Ishikawa (cell line): ENCODE measurements around the gene KCNK5.

Experiments
- CEBPB ChIP-seq: IDR thresholded peaks from 2 replicates; pipeline ENCODE4 v1.6.1; 2012
- CREB1 ChIP-seq: IDR thresholded peaks from 2 replicates; pipeline ENCODE4 v1.6.1; 2012; ENCODE audit warnings: low read depth
- EGR1 ChIP-seq: IDR thresholded peaks from 2 replicates; pipeline ENCODE4 v1.6.1; 2012
- EP300 ChIP-seq: IDR thresholded peaks from 2 replicates; pipeline ENCODE4 v1.6.1; 2012; ENCODE audit warnings: borderline replicate concordance
- FOXM1 ChIP-seq: IDR thresholded peaks from 2 replicates; pipeline ENCODE4 v1.6.1; 2012; ENCODE audit warnings: low read depth, borderline replicate concordance
- MAX ChIP-seq: IDR thresholded peaks from 2 replicates; pipeline ENCODE4 v1.6.1; 2012
- NFIC ChIP-seq: IDR thresholded peaks from 2 replicates; pipeline ENCODE4 v1.6.1; 2012
- RAD21 ChIP-seq: IDR thresholded peaks from 2 replicates; pipeline ENCODE4 v1.6.1; 2012; ENCODE audit warnings: low read depth
- REST ChIP-seq: IDR thresholded peaks from 2 replicates; pipeline ENCODE4 v1.6.1; 2012; ENCODE audit warnings: low read depth, mild to moderate bottlenecking
- TAF1 ChIP-seq: IDR thresholded peaks from 2 replicates; pipeline ENCODE4 v1.6.1; 2012; ENCODE audit warnings: low read depth, mild to moderate bottlenecking
- TCF12 ChIP-seq: IDR thresholded peaks from 2 replicates; pipeline ENCODE4 v1.6.1; 2012; ENCODE audit warnings: low read depth
- TEAD4 ChIP-seq: IDR thresholded peaks from 2 replicates; pipeline ENCODE4 v1.6.1; 2012
- USF1 ChIP-seq: IDR thresholded peaks from 2 replicates; pipeline ENCODE4 v1.6.1; 2012
- YY1 ChIP-seq: IDR thresholded peaks from 2 replicates; pipeline ENCODE4 v1.6.1; 2012; ENCODE audit warnings: low read depth
- ZBTB7A ChIP-seq: IDR thresholded peaks from 2 replicates; pipeline ENCODE4 v1.6.1; 2012; ENCODE audit warnings: low read depth

The KCNK5 gene

GRCh38 chr6:39240155-39240757 lies 11.0 kb upstream of the KCNK5 start:
- TF ChIP-seq TEAD4 (no peak), RAD21 (no peak), ZBTB7A (no peak), USF1 (no peak), EGR1 (no peak), REST (no peak), FOXM1 (no peak), TCF12 (no peak), MAX (no peak), NFIC (no peak), CREB1 (no peak), EP300 (no peak), YY1 (no peak), CEBPB (no peak), TAF1 (no peak)

GRCh38 chr6:39239527-39240154 lies 10.4 kb upstream of the KCNK5 start:
- TF ChIP-seq TEAD4 (no peak), CEBPB (no peak), CREB1 (no peak), EP300 (no peak), RAD21 (no peak), ZBTB7A (no peak)

GRCh38 chr6:39236742-39237141 lies 7.5 kb upstream of the KCNK5 start:
- TF ChIP-seq MAX (no peak), TCF12 (no peak), YY1 (no peak), CREB1 (no peak), ZBTB7A (no peak)

GRCh38 chr6:39233333-39233732 lies 4.1 kb upstream of the KCNK5 start:
- TF ChIP-seq YY1 = no peak
- TF ChIP-seq REST = no peak
- TF ChIP-seq USF1 = no peak
- TF ChIP-seq FOXM1 = no peak
- TF ChIP-seq RAD21 = no peak

GRCh38 chr6:39231521-39232243 lies 2.4 kb upstream of the KCNK5 start:
- TF ChIP-seq YY1 (no peak), NFIC (no peak), RAD21 (no peak), CREB1 (no peak), FOXM1 (no peak), EP300 (no peak), REST (no peak)
